Fibroblast of lung (primary cell): ENCODE measurements around the gene OTOP2.

Source experiments
- EZH2 ChIP-seq: IDR thresholded peaks from 2 replicates; pipeline ENCODE4 v1.5.1; 2012; ENCODE audit warnings: low read length, control low read depth, mild to moderate bottlenecking; ENCODE audit errors: missing control alignments
- TF ChIP-seq, protein P1 (sequence below), 2 donors: IDR thresholded peaks in 1 of 2; conservative IDR thresholded peaks in 1 of 2; 1 replicate in 1 of 2; 2 replicates in 1 of 2; pipeline ENCODE4 v1.5.1; 2011 to 2012; ENCODE audit warnings: low read length in 2 of 2, control low read depth in 1 of 2, inconsistent platforms in 1 of 2, low read depth in 1 of 2, mild to moderate bottlenecking in 1 of 2

DNA sequence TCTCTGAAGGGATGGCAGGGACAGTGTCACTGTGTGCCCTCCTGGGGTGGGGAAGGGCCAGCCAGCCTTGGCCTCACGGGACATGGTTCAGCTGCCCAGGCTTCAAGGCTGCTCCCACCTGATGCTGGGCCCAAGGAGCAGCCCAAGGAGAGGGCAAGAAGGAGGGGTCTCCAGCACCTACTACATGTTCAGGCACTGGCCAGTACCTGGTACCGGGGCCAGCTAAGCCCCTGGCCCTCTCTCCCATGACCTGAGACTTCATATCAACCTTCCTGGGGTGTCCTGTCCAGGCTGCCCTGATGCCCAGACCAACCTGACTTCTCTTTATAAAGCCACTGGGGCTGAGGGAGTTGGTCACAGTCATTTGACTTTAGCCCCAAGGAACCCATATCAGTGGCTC, 2.3 kb upstream of the OTOP2 start:
- TF ChIP-seq, protein P1, sequence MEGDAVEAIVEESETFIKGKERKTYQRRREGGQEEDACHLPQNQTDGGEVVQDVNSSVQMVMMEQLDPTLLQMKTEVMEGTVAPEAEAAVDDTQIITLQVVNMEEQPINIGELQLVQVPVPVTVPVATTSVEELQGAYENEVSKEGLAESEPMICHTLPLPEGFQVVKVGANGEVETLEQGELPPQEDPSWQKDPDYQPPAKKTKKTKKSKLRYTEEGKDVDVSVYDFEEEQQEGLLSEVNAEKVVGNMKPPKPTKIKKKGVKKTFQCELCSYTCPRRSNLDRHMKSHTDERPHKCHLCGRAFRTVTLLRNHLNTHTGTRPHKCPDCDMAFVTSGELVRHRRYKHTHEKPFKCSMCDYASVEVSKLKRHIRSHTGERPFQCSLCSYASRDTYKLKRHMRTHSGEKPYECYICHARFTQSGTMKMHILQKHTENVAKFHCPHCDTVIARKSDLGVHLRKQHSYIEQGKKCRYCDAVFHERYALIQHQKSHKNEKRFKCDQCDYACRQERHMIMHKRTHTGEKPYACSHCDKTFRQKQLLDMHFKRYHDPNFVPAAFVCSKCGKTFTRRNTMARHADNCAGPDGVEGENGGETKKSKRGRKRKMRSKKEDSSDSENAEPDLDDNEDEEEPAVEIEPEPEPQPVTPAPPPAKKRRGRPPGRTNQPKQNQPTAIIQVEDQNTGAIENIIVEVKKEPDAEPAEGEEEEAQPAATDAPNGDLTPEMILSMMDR (conservative IDR thresholded peaks at IDR 0.05 in 1 of 2, IDR thresholded peaks at IDR 0.05 in 1 of 2; ENCODE audit: low read depth in 1 of 2, low read length in 2 of 2) = no peak
- TF ChIP-seq EZH2 = no peak
